Activated naive CD8-positive, alpha-beta T cell treated with anti-CD3 and anti-CD28 coated beads, Interleukin-2, amount 10 ng/mL, durations not matched to agents 7 days and 5 days (primary cell): ENCODE data around the gene PRKCH. TPM values are rescaled to one million over a fixed set of nuclear protein-coding genes. Genes with fewer than 3 reads are reported as not detected.

Experiments
- ATAC-seq: fragments of 150-1000 bp; cut with Tn5 transposase; one replicate; pipeline ENCODE4 v1.10.0; 2021; ENCODE audit warnings: low read depth, moderate library complexity
- POLR2A ChIA-PET: fragments of 350-600 bp; sonication (Branson Sonifier 250); formaldehyde crosslinking; loops from one replicate; lab custom pipeline; 2021; ENCODE audit warnings: antibody characterized with exemption; lab: Charles Lee
- DNase-seq: peaks from one replicate; pipeline ENCODE4 v3.0.0; 2021
- H3K27ac Mint-ChIP-seq: one replicate; pipeline ENCODE4 v1.8.0; 2022; ENCODE audit warnings: mild to moderate bottlenecking, mixed read lengths
- H3K27me3 Mint-ChIP-seq: one replicate; pipeline ENCODE4 v1.8.0; 2022; ENCODE audit warnings: mild to moderate bottlenecking, moderate library complexity, mixed read lengths
- H3K36me3 Mint-ChIP-seq: one replicate; pipeline ENCODE4 v1.8.0; 2021; ENCODE audit warnings: mild to moderate bottlenecking, mixed read lengths
- H3K4me1 Mint-ChIP-seq: one replicate; pipeline ENCODE4 v1.8.0; 2021; ENCODE audit warnings: mixed read lengths
- H3K4me3 Mint-ChIP-seq: one replicate; pipeline ENCODE4 v1.8.0; 2022; ENCODE audit warnings: mild to moderate bottlenecking, moderate library complexity, mixed read lengths
- H3K9me3 Mint-ChIP-seq: one replicate; pipeline ENCODE4 v1.8.0; 2021; ENCODE audit warnings: mixed read lengths
- total RNA-seq, 2 experiments: library from RNA; stranded (reverse); gene quantifications; one replicate each; pipeline ENCODE4 v1.2.3, GENCODE V29; 2021

Gene PRKCH
- total RNA-seq, 2 experiments from 2014 or later: 318 TPM

DNA sequence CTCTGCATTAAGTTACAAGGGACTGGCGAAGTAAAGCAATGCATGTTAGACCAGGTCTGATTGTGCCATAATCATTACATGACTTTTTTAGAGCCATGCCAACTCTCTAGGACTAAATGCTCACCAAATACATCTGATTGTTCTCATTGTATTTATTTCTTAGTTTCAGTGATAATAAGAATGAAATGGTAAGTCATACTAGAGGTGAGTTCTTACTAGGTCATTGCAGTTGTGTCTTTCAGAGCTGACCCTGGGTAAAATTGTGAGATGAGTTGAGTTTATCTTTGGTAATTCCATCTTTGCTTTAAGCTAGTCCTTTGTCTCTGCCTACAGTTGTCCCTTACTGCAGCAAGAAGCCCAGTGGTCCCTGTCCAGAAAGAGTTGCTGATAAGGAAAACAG lies 73.2 kb downstream of the PRKCH start:
- no peak for ATAC-seq
- peak overlapping the region; percentile 65 for H3K27ac Mint-ChIP-seq

DNA sequence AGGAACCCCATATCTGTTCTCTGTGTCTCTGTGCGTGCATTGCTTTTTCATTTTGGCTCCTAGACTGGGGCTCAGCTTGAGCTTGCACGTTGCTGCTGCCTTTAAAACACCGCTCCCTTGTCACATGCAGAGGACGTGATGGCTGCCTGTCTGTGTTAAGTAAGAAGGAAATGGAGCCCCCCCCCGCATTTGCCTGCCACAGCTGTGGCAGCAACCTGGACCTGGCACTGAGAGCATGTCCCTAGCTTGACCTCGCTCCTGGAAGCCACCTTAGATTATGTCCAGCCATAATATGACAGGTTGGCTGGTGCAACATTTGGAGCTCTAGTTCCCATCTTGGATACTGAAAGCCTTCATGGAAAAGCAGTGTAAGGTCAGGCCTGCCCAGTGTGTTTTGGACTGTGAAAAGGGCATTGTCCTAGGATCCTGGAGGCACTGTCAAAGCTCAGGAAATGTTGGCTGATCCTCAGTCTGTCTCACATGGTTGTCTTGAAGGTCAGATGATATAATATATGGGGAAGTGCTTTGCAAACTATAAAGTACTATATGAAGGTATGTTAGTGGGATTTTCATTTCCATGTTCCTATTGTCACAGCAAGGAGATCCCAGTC lies 73.8 kb downstream of the PRKCH start:
- POLR2A ChIA-PET: interaction anchor here (0.6 to 4.7 kb wide), 11 partner anchors 8 to 1911 kb away, joined by 3 to 19 read pairs (median 4); partner anchors contain the start of gene JKAMP
- Mint-ChIP-seq H3K27me3 (no peaks in the 10 kb centered on the region), H3K36me3 (peaks cover 59% of the 10 kb centered on the region), H3K4me3 (peak overlapping the region; percentile 18), H3K27ac (peak overlapping the region; percentile 62), H3K9me3 (no peaks in the 10 kb centered on the region), H3K4me1 (peaks cover 90% of the 10 kb centered on the region)
- ATAC-seq (no peak), DNase-seq (no peak)

More for the DNA sequence above, 73.2 kb downstream of the PRKCH start:
- Mint-ChIP-seq H3K27me3 (no peaks in the 10 kb centered on the region), H3K36me3 (peaks cover 59% of the 10 kb centered on the region), H3K4me1 (peaks cover 90% of the 10 kb centered on the region), H3K9me3 (no peaks in the 10 kb centered on the region), H3K4me3 (peak overlapping the region; percentile 43)
- POLR2A ChIA-PET: interaction anchor here (0.6 to 4.7 kb wide), 6 partner anchors 8 to 1910 kb away, joined by 4 to 19 read pairs (median 7); partner anchors contain the start of gene JKAMP
- no peak for DNase-seq

DNA sequence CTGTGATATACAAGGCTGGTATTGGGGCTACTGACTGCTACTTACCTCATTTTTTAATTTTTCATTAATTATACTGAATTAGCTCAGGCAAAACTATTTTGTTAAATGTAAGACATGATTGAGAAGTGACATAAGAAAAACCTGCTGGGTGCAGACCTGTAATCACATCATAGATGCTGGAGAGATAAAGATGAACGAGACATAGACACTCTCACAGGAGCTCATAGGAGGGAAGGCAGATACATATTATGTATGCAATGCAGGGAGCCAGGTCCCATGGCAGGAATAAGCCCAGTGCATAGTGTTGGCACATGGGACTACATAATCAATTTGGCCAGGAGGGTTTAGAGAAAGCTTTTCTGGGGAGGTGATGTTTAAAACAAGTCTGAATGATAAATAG lies 74.9 kb downstream of the PRKCH start:
- H3K27me3 Mint-ChIP-seq: no peaks in the 10 kb centered on the region
- DNase-seq: no peak
- H3K4me1 Mint-ChIP-seq: peaks cover 93% of the 10 kb centered on the region
- POLR2A ChIA-PET: interaction anchor here (1.2 to 4.7 kb wide), 6 partner anchors 10 to 70 kb away, joined by 3 to 19 read pairs (median 3); no protein-coding TSS in a partner anchor
- H3K4me3 Mint-ChIP-seq: peak overlapping the region; percentile 39
- peak overlapping the region; percentile 81 for H3K27ac Mint-ChIP-seq
- peak; percentile 18 for ATAC-seq
- H3K36me3 Mint-ChIP-seq: peaks cover 57% of the 10 kb centered on the region
- H3K9me3 Mint-ChIP-seq: no peaks in the 10 kb centered on the region

GRCh38 chr14:61396694-61397093 lies 75.3 kb downstream of the PRKCH start:
- POLR2A ChIA-PET: interaction anchor here (1.2 to 4.7 kb wide), 4 partner anchors 10 to 71 kb away, joined by 3 to 19 read pairs (median 3); no protein-coding TSS in a partner anchor
- Mint-ChIP-seq H3K4me3 (peak overlapping the region; percentile 54), H3K9me3 (no peaks in the 10 kb centered on the region), H3K4me1 (peaks cover 93% of the 10 kb centered on the region), H3K27ac (peak overlapping the region; percentile 81), H3K27me3 (no peaks in the 10 kb centered on the region), H3K36me3 (peaks cover 53% of the 10 kb centered on the region)
- DNase-seq (no peak), ATAC-seq (no peak)

DNA sequence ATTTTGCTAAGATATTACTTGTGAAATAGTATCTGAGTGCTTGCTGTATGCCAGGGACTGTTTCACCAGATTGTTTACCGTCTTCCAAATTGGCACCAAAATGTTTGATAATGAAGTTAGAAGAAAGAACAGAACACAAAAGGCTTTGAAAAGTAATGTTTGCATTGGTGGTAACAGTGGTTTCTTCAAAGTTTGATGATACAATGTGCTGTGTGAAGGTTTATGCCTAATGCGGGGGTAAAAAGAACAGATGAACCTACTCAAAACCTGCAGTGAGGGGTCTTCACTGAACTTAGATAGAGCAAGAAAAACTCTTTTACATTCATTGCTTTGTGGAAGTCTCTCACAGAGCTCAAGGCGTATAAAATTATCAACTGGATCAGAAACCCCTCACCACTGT lies 76.2 kb downstream of the PRKCH start:
- DNase-seq (no peak), ATAC-seq (no peak)
- POLR2A ChIA-PET: interaction anchor here (0.6 to 4.7 kb wide), 3 partner anchors 11 to 55 kb away, joined by 3 to 19 read pairs (median 3); no protein-coding TSS in a partner anchor
- H3K4me3 Mint-ChIP-seq: peak overlapping the region; percentile 54
- peak overlapping the region; percentile 81 for H3K27ac Mint-ChIP-seq
- no peaks in the 10 kb centered on the region for H3K9me3 Mint-ChIP-seq
- H3K4me1 Mint-ChIP-seq: peaks cover 86% of the 10 kb centered on the region
- peaks cover 49% of the 10 kb centered on the region for H3K36me3 Mint-ChIP-seq
- no peaks in the 10 kb centered on the region for H3K27me3 Mint-ChIP-seq

DNA sequence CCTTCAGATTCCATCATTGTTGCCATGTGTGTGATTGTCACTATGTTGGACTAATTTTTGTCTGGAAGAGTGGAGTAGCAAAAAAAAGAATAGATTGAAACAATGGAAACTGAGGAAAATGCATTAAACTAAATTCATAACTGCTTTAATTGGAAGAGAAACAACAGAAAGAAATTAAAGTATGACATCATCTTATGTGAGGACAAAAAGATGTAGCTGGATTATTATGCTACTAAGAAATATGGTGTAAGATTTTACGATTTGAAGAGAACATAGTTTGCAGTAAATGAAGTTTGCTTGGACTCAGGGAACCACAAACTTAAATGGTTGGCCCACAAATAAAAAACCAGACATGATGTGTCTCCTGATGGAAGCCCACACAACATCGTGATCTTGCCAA lies 76.8 kb downstream of the PRKCH start:
- POLR2A ChIA-PET: interaction anchor here (0.6 to 4.7 kb wide), 2 partner anchors 12 to 55 kb away, joined by 3 to 19 read pairs; no protein-coding TSS in a partner anchor
- Mint-ChIP-seq H3K4me1 (peaks cover 80% of the 10 kb centered on the region), H3K9me3 (no peaks in the 10 kb centered on the region), H3K36me3 (peaks cover 43% of the 10 kb centered on the region), H3K4me3 (peak overlapping the region; percentile 51), H3K27ac (peak overlapping the region; percentile 65), H3K27me3 (no peaks in the 10 kb centered on the region)
- ATAC-seq (no peak), DNase-seq (no peak)

GRCh38 chr14:61399365-61399764 lies 78.0 kb downstream of the PRKCH start:
- DNase-seq: no peak
- Mint-ChIP-seq H3K36me3 (peaks cover 34% of the 10 kb centered on the region), H3K4me3 (no peak overlapping the region), H3K4me1 (peaks cover 81% of the 10 kb centered on the region), H3K9me3 (no peaks in the 10 kb centered on the region), H3K27me3 (no peaks in the 10 kb centered on the region), H3K27ac (no peak overlapping the region)
- POLR2A ChIA-PET: interaction anchor here (1.5 to 2.1 kb wide), 3 partner anchors 11 to 57 kb away, joined by 4 to 7 read pairs (median 5); no protein-coding TSS in a partner anchor
- no peak for ATAC-seq

- Mint-ChIP-seq H3K27ac (peak overlapping the region; percentile 62), H3K27me3 (no peaks in the 10 kb centered on the region), H3K9me3 (no peaks in the 10 kb centered on the region), H3K36me3 (peaks cover 27% of the 10 kb centered on the region), H3K4me3 (peak overlapping the region; percentile 41), H3K4me1 (peaks cover 78% of the 10 kb centered on the region)
- no peak for DNase-seq
- POLR2A ChIA-PET: interaction anchor here (0.6 to 2.1 kb wide), 2 partner anchors 13 to 62 kb away, joined by 7 read pairs; no protein-coding TSS in a partner anchor
- no peak for ATAC-seq
Observed at GRCh38 chr14:61401461-61401860, 80.1 kb downstream of the PRKCH start.

DNA sequence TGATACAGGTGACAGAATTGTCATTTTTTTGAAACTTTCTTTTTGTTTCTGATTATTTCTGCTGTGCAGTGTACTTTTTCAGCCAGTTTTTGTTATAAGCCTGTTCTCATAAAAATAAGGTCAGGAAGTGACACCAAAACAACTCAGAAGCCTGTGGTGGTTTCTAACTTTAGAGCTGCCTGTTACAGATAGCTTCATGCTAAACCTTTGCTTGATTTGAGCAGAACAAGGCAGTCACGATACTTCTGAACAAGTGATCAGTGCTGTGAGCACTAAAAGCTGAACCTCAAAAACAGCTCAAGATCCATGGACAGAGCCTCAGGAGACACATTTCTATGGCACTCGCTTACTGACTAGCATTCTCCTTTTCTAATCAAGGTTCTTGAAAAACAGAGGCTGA lies 82.0 kb downstream of the PRKCH start:
- peaks cover 21% of the 10 kb centered on the region for H3K36me3 Mint-ChIP-seq
- H3K4me1 Mint-ChIP-seq: peaks cover 70% of the 10 kb centered on the region
- POLR2A ChIA-PET: interaction anchor here (0.6 to 2.2 kb wide), 14 partner anchors 9 to 82 kb away, joined by 3 to 9 read pairs (median 4); partner anchors contain the start of gene PRKCH
- H3K27ac Mint-ChIP-seq: peak overlapping the region; percentile 85
- H3K27me3 Mint-ChIP-seq: no peaks in the 10 kb centered on the region
- DNase-seq (no peak), ATAC-seq (peak; percentile 83)
- no peaks in the 10 kb centered on the region for H3K9me3 Mint-ChIP-seq
- H3K4me3 Mint-ChIP-seq: peak overlapping the region; percentile 74

- ATAC-seq (no peak), DNase-seq (no peak)
- peak overlapping the region; percentile 87 for H3K27ac Mint-ChIP-seq
- no peaks in the 10 kb centered on the region for H3K27me3 Mint-ChIP-seq
- H3K4me3 Mint-ChIP-seq: peak overlapping the region; percentile 53
- H3K9me3 Mint-ChIP-seq: no peaks in the 10 kb centered on the region
- POLR2A ChIA-PET: interaction anchor here (1.0 to 2.0 kb wide), 3 partner anchors 12 to 83 kb away, joined by 4 to 8 read pairs (median 5); partner anchors contain the start of gene PRKCH
- H3K4me1 Mint-ChIP-seq: peaks cover 65% of the 10 kb centered on the region
- H3K36me3 Mint-ChIP-seq: peaks cover 25% of the 10 kb centered on the region
Observed at GRCh38 chr14:61404637-61405036, 83.3 kb downstream of the PRKCH start.

DNA sequence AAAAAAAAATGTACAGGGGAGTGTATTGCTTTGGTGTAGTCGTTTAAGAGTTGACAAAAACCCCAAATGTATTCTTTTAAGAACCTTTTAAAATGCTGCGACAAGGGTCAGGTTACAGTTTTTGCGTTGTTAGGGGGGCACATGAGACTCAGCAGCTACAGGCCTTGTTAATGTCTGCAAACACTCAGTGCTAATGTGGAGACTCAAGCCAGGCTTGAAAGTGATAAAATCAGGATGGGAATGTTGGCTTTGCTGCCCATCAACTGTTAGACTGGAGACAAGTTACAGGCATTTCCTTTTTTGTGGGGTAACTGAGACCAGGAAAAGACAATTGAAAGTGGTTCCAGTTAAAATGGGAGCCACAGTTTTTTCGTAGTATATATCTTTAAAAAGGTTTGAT lies 84.8 kb downstream of the PRKCH start:
- Mint-ChIP-seq H3K9me3 (no peaks in the 10 kb centered on the region), H3K27ac (peak overlapping the region; percentile 76), H3K4me3 (peak overlapping the region; percentile 25), H3K4me1 (peaks cover 57% of the 10 kb centered on the region), H3K27me3 (no peaks in the 10 kb centered on the region), H3K36me3 (peaks cover 32% of the 10 kb centered on the region)
- POLR2A ChIA-PET: interaction anchor here (0.6 to 1.5 kb wide), 3 partner anchors 11 to 19 kb away, joined by 4 to 7 read pairs (median 5); no protein-coding TSS in a partner anchor
- ATAC-seq (no peak), DNase-seq (no peak)

GRCh38 chr14:61406675-61407074 lies 85.3 kb downstream of the PRKCH start:
- H3K4me3 Mint-ChIP-seq: peak overlapping the region; percentile 25
- no peaks in the 10 kb centered on the region for H3K9me3 Mint-ChIP-seq
- DNase-seq (no peak), ATAC-seq (peak; percentile 58)
- peaks cover 37% of the 10 kb centered on the region for H3K36me3 Mint-ChIP-seq
- peaks cover 57% of the 10 kb centered on the region for H3K4me1 Mint-ChIP-seq
- H3K27ac Mint-ChIP-seq: peak overlapping the region; percentile 75
- H3K27me3 Mint-ChIP-seq: no peaks in the 10 kb centered on the region
- POLR2A ChIA-PET: no interaction called here

GRCh38 chr14:61408498-61408897 lies 87.1 kb downstream of the PRKCH start:
- no peak overlapping the region for H3K27ac Mint-ChIP-seq
- no peaks in the 10 kb centered on the region for H3K27me3 Mint-ChIP-seq
- POLR2A ChIA-PET: no interaction called here
- H3K4me1 Mint-ChIP-seq: peaks cover 56% of the 10 kb centered on the region
- H3K36me3 Mint-ChIP-seq: peaks cover 38% of the 10 kb centered on the region
- no peaks in the 10 kb centered on the region for H3K9me3 Mint-ChIP-seq
- no peak for ATAC-seq
- H3K4me3 Mint-ChIP-seq: no peak overlapping the region
- no peak for DNase-seq
